ENCODE results near the gene KCNIP4.

KCNIP4 gene

DNA sequence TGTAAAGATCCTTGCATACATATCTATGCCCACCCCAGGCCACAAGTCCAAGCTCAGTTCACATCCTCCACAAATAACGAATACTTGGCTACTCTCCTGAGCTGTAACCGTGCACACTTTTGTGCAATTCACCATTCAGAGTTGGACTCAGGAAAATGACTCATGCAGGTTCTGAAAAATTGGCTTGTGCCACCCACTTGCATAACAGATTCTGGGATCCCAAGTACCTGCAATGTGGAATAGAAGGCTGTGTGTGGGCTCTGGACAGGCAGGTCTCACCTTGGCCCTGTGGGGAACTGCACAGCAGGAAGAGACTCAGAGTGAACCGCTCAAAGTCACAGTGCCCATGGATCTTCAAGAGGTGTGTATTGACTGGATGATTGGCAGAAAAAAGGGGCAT lies 745.6 kb downstream of the KCNIP4 start:
- DNase-seq (ENCODE audit: low read depth, low spot score): no peak

DNA sequence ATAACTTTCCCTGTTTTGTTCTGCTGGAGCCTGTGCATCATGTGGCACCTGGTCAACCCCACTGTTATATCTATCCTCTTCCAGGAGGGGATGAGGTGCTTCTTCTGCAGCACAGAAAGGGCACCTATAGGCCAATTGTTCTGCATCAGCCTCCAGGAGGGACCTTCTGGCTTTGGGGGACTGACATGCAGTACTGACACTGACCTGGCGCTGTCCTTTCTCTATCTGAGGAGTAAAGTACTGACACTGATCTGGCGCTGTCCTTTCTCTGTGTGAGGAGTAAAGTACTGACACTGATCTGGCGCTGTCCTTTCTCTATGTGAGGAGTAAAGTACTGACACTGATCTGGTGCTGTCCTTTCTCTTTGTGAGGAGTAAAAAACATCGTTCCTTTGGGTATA lies 749.9 kb downstream of the KCNIP4 start:
- DNase-seq (ENCODE audit: low read depth, low spot score): no peak

DNA sequence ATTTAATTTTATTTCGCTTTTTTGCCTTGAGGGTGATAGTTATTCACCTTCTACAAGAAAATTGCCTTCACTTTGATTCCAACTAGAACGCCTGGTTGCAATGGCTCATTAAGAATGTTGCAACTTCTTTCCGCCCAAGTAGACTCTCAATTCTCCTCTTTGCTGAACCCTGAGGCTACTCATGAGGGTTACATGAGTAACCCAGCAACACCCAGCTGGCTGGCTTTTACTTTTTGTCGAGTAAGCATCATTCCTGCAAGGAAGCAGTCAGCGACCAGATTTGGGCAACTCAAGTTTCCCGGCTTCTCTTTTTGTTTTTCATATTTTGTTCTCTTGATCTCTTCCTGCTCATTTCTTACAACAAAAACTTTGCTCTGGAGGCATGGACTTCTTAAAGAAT lies 752.9 kb downstream of the KCNIP4 start:
- DNase-seq (ENCODE audit: low read depth, low spot score): no peak

DNA sequence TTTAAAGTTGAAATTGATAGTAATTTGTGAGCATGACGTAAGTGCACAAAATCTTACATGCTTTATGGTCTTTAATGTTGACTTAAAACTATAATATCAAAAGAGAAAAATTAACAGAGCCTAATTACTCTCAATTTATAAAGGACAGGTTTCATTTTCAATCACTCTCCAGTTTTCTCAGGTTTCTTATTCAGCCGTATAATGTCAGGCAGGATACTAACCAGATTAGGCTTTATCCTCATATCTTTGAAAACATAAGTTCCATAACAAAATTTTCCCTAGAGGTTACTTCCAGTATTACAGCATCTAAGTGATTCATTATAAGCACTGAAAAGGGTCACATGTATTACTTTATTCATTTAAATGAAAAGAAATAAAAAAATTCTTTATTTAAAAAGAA lies 756.2 kb downstream of the KCNIP4 start:
- DNase-seq (ENCODE audit: low read depth, low spot score): no peak

DNA sequence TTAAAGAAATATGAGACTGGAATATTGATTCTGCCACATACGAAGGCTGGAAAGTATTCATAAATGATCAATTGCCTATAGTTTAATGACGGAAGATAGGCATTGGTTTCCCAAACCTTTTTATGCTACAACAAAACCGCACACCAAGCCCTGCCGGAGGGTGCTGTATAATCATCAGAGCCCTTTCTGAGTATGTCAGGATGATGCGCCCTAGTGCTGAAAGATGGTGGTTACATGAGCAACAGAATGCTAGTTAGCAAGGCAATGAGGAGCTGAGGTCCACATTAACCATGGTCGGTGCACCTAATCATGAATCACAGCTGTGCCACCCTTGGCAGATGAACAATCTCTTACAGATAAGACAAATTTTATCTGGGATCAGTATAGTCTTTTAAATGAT lies 757.3 kb downstream of the KCNIP4 start:
- DNase-seq (ENCODE audit: low read depth, low spot score): no peak

DNA sequence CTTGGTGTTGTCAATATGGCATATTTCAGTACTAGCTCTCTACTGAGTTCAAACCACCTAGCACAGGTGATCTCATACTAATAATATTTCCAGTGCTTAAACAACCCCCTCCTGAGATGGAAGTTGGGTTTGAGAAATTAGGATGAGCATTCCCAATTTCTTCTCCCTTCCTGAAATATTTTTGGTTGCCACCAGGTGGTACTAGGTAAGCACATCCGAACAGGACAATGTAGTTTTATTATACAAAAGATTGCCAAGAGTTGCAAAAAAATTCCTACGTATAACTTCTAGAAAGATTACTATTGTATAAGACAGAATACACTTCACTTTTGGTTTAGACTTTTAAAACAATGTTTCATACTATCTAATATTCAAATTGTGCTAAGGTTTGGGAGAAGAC lies 763.8 kb downstream of the KCNIP4 start:
- DNase-seq (ENCODE audit: low read depth, low spot score): no peak

DNA sequence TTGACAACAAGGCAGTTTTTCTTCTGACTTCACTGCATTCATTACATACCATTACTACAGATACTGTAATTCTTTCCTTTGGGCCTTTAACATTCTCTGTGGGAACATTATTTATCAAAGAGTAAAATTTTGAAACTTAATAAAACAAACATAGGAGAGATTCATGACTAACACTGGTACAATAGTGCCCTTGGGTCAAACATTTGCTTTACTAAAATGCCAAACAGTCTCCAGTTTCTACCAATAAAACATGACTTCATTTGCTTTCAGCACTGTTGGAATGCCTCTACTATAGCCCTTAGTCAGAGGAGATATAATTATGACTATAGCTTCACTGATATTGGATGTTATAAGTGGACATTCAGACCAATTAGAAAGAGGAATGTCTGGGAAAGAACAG lies 766.9 kb downstream of the KCNIP4 start:
- no peak for DNase-seq (ENCODE audit: low read depth, low spot score)

DNA sequence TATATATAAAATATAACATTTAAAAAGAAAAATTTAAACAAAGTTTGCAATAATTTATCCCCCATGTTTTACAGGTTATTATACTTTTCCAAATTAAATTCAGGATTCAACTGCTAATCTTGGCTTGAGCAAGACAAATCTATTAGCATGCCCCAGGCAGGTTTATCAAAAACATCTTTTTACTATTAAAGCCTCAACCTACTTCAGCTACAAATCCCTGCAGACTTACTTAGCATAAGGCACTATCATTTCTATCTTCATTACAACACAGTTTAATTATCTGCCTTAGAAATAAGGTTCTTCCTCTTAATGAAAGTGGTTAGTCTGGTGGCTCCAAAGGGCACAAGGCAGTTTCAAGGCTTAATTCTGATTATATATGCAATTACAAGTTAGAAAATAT lies 770.7 kb downstream of the KCNIP4 start:
- no peak for DNase-seq (ENCODE audit: low read depth, low spot score)

DNA sequence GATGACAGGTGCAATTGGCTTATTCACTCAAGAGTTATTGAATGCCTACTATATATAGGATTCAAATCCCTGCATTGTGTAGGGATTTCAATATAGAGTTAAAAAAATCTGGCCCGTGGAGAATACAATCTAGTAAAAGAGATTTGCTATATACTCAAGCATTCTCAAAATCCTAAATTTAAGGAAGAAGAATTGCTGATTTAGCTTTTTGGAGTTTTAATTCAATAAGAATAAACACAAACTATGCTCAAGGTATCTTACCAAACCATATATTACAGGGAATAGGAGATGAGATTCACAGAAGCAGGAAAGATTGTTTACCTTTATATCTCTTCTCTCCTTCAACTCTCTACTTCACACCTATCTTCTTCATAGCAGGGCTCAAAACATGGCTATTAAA lies 771.5 kb downstream of the KCNIP4 start:
- no peak for DNase-seq (ENCODE audit: low read depth, low spot score)

DNA sequence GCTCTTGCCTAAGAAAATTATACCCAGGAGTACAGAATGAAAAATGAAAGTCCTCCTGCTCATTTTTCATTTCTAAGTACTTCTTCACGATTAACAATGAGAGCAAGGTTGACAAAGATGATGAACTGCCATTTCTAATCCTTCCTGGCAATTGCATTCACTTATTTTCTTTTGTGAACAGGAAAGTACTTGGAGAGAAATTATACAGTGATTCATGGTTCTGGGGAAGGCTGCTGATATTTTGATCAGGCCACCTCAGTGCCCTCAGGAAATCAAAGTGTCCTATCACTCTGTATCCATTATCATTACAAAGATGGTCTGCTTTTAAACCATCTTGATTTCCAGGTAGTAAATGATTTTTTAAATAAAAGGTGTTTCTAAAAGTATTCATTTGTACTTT lies 780.9 kb downstream of the KCNIP4 start:
- no peak for DNase-seq (ENCODE audit: low read depth, low spot score)

DNA sequence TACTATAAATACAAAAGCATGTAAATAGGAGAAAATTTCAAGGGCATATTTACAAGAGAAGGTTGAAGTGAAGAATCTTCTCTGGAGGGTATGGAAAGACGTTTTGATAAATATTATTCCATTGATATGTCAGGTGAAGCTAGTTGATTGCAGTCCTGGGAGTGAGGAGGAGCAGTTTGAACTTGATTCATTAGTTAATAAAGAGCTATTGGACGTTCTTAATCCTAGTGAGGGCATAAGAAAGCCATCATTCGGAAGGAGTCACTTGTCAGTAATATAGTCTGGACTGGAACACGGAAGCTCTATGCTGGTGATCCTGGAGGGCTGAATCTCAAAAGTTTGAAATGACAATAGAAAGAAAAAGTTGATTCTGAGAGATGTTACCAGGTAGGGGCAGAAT lies 793.2 kb downstream of the KCNIP4 start:
- no peak for DNase-seq (ENCODE audit: low read depth, low spot score)

DNA sequence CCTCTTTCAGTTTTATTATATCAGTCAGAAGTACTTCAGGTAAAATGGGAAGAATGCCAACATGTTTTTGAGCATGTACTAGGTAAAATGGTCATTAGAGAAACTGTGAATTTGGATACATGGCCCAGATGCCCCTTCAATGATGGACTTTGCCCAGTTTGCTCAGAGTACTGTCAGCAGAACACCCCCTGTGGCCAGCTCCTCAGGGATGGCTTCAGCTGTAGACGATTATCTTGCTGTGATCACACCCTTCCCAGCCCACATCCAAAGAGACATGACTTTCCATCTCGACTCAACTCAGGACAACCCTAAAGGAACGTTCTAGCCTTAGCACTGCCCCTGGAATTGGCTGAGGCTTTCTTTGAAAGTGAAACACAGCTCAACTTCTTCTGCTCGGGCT lies 809.2 kb downstream of the KCNIP4 start:
- DNase-seq (ENCODE audit: low read depth, low spot score): no peak

DNA sequence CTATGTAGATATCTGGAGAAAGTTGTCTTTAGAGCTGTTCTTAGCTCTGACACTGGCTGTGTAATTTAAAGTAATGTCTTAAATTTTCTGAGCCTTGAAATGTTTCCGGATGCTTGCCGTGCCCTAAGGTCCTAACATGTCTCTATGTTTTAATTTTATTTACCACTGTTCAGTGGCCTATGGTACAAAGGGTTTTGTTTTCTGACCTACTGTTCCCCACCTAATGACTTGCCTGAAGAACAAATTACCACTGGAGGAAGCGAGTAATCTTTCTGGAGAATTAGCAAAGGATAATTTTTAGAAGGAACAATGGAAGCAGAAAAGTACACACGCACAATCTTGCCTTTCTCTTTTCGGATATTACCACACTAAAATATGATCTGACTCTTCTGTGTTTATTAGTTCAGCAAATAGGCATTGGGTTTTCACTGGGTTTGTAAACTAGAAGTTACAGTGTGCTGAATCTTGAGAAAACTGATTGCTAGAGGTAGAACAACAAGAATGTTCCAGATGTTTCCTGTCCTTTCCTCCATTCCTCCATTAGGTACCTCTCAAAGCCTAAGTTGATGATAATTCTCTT lies 812.4 kb downstream of the KCNIP4 start:
- DNase-seq (ENCODE audit: low read depth, low spot score): no peak

DNA sequence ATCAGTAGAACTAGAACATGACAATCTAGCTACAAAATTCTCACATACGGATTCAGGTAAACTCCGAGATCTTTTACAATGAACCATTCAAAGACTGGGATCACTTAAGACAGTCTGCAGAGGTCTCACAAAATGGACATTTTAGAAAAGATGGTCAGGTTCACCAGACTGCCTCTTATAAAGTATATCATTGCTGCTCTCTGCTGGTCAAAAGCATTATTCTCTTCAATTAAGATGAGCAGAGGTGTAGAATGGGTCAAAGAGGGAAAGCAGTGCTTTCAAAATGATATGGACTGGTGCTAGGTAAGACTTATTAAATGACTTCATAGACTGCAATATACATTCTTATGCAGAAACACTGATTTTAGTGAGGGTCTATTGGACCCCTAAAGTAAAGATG lies 813.6 kb downstream of the KCNIP4 start:
- no peak for DNase-seq (ENCODE audit: low read depth, low spot score)

DNA sequence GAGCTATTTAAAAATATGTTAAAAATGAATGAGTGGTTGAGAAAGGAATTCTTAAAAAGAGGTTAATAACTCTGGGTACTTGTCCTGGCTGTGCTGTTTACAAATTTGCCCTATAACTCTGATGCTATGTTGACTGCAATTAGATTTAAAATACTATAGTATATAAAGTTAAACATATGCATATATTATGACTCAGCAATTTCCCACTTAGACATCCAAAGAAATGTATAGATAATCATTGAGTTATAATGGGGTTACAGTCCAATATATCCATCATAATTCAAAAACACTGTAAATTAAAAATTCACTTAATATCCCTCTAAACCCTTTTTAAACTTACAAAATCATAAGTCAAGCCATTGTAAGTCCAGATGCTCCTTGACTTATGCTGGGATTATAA lies 818.0 kb downstream of the KCNIP4 start:
- no peak for DNase-seq (ENCODE audit: low read depth, low spot score)

DNA sequence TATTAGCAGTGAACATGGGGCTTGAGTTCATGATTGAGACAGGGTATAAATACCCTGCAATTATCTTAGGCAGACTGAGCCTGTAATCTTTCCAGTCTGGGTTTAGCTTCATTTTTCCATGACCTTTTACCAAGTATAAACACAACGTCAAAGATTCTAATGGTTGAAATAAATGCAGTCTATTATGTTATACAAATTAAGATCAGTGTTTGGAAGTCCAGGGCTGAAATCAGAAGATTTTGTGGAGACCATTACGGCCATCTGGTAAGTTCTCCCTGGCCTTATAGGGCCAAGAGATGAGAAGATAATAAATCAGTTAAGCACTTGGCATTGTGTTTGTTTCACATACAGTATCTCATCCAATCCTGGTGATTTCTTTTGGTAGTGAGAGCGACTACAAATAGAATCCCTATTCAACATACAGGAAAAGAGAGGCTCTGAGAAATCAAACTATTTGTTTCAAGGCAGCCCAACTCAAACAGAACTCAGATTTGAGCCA lies 822.5 kb downstream of the KCNIP4 start:
- DNase-seq (ENCODE audit: low read depth, low spot score): no peak

DNA sequence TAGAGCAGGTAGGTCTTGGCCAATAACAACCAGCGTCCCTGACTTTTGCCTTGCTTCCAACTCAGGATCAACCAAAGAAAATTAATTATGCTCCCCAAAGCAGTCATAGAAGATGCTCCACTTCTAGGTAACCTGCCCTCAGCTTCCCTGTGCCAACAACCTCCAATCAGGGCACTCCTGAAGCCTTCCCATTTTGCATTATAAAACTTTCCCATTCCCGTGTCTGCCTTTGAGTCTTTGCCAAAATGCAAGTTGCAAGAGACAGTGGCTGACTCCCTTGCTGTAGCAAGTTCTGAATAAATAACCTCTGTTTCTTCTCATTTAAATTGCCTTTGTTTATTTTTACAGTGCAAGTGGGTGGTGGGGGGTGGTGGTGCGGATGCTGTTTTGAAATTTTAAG lies 830.3 kb downstream of the KCNIP4 start:
- no peak for DNase-seq (ENCODE audit: low read depth, low spot score)

DNA sequence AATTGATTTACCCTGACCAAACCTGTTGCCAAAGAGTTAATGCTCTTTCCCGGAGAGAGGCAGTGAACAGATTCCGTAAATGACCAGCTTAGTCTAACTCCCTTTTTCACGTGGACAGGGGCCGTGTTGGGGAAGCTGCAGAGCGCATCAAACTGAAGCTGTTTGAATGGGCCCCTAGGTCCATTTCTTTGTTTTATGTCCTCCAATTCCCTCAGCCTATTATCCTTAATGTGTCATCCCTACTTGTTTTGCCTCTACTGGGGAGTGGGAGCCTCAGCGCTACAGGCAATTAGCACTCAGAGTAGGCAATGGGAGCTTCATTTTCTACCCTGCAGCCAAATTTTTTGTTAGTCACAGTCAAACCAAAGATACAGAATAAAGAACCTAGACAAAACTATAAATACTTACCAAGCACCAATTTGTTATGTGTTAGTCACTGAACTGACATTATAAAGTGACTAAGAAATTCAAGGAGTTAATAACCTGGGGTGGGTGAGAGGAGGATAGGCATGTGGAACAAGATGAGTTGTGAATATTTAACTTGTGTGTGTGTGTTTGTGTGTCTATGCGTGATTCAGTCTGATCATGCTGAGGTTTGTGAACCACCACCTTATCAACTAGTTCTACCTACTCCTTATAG lies 830.9 kb downstream of the KCNIP4 start:
- DNase-seq (ENCODE audit: low read depth, low spot score): no peak

DNA sequence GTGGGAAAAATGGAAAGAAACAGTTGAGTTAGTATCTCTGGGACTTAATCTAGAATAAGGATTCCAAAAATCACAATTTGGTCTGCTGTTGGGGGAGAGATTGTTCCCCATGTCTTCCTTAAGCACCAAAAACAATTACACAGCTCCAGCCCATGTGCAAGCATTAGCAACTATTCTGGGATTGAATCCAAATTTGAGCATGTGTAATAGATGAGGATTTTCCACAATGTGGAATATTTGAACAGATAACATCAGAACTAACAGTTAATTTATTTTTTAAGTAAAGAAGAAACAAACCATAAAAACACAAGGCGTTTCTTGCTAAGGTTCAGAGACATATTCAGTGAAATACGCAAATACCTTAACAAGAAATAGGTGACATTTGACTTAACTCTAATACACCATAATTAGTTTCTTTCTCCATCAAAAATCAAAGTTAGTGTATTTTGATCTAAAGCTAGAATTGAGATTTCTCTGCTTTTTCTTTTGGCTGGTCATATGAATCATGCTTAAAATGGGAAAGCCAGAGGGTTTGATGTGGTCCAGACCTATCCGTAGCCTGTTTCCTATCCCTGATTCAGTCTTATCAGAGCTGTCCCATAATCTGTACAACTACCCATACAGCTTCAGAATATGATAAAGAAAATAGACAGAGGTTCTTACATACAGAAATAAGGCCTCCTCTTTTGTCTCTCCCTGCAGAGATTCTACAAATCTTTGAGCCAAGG lies 834.9 kb downstream of the KCNIP4 start:
- DNase-seq (ENCODE audit: low read depth, low spot score): no peak

DNA sequence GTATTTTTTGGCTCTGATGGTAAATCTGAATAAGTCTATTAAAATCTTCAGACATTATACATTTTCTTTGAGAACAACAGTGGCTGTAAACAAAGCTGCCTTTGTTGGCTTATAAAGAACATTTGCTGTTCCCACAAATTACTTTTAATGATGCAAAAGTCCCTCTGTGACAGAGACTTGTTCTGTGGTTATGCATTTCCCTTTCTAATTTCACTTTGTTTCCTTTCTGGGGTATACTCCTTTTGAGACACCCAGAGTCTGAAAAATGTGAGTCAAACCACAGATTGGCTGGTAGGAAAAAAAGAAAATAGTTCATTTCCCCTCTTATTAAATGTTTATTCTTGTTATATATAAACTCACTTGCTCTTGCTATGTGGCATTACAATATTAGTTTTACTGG lies 845.9 kb downstream of the KCNIP4 start:
- no peak for DNase-seq (ENCODE audit: low read depth, low spot score)

DNA sequence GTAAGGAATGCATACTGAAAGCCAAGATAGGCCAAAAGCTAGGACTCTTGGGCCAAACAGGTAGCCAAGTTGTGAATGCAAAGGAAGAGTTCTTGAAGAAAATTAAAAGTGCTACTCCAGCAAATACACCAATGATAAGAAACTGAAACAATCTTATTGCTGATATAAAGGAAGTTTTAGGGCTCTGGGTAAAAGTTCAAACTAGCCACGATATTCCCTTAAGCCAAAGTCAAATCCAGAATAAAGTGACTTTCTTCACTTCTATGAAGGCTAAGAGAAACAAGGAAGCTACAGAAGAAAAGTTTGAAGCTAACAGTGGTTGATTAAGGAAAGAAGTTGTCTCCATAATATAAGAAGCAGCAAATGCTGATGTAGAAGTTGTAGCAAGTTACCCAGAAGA lies 850.7 kb downstream of the KCNIP4 start:
- no peak for DNase-seq (ENCODE audit: low read depth, low spot score)

DNA sequence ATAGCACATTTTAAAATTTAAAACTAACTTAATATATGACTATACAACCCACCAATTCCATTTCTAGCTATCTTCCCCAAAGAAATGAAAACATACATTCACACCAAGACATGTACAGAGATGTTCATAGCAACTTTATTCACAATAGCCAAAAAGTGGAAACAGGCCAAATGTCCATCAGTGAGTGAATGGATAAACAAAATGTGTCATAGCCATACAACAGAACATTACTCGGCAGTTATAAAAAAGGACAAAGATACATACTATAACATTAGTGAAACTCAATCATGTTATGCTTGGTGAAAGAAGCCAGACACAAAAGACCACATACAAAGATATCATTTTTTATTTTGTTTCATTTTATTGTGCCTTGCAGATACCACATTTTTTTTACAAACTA lies 851.5 kb downstream of the KCNIP4 start:
- no peak for DNase-seq (ENCODE audit: low read depth, low spot score)

DNA sequence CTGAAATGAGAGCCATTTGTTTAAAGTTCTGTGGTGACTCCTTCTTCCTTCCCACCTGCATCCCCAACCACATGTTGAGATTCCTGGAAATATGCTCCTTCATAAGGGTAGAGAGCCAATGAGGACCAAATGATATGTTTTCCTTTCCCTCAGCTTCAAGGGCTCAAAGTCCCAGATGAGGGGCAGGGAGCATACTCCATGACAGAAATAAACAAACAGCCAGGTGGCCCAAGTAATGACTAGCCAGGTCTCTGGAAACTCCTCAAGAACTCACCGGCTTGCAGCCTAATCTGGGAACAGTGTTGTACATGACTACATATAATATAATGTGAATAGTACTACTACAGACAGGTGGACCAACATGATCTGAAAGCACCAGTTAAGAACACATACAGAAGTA lies 856.0 kb downstream of the KCNIP4 start:
- DNase-seq (ENCODE audit: low read depth, low spot score): no peak
